ENCODE measurements around the gene FOXJ3. TPM values are rescaled to one million over a fixed set of nuclear protein-coding genes. Genes with fewer than 3 reads are reported as not detected.

FOXJ3 gene
- polyA plus RNA-seq, 1 of the 3 experiments (the other 2 are of a cell fraction): 16.0 TPM

DNA sequence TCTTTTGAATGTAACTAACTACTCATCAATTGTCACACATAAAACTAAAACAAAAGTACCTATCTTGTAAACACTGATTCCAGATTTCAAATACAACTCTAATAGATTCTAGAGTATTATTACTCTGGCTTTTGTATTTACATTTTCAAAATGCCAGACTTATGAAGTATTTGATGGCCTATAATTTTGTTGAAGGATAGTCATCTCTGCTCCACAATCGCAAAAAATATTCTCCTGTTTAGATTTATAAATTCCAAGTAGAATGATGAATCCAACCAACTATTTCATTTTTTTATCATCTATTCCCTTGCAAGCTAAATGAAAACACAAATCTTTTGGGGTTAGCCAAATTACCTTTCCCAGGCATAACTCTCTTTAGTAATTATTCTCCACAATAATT lies 95.5 kb downstream of the FOXJ3 start:
- Histone ChIP-seq H2AFZ (ENCODE audit: low read depth) (no peak overlapping the region), H3K27ac (ENCODE audit: low read depth in 2 of 2, low read length in 1 of 2) (no peak overlapping the region), H3K4me3 (ENCODE audit: low read depth in 2 of 2, low read length in 1 of 2) (no peak overlapping the region), H3K27me3 (ENCODE audit: insufficient read depth) (no peaks in the 10 kb centered on the region), H3K9me3 (peaks cover 4% of the 10 kb centered on the region; the same call in 1 of the 2 replicates), H4K20me1 (ENCODE audit: insufficient read depth) (peaks cover 6% of the 10 kb centered on the region; the same call in 1 of the 2 replicates), H3K36me3 (replicated peaks in 1 of 2; ENCODE audit: control insufficient read depth in 1 of 2, insufficient read depth in 2 of 2, low read length in 1 of 2) (peaks cover 0 to 32% of the 10 kb centered on the region in 2 experiments), H3K9ac (no peak overlapping the region), H3K9me2 (no peaks in the 10 kb centered on the region), H3K4me2 (no peak overlapping the region), H3F3A (replicated peaks; ENCODE audit: insufficient read depth) (no peaks in the 10 kb centered on the region), H3K4me1 (ENCODE audit: control insufficient read depth in 1 of 2, insufficient read depth in 2 of 2, low read depth in 1 of 2, low read length in 1 of 2) (peaks cover 0 to 6% of the 10 kb centered on the region in 2 experiments; a peak in 1 of 4 replicates), H3K79me2 (ENCODE audit: insufficient read depth) (peaks cover 90% of the 10 kb centered on the region)
- no peak for DNase-seq
- WGBS (ENCODE audit: low lambda C conversion rate): 100% methylated on average over 1 of the region's 1 CpG
- POLR2A ChIA-PET: interaction anchor here (0.6 kb wide), 1 partner anchor 723 kb away, joined by 3 read pairs; no protein-coding TSS in a partner anchor
- CTCF ChIA-PET: no interaction called here
- TF ChIP-seq NFIC (IDR thresholded peaks at IDR 0.05; ENCODE audit: borderline replicate concordance) (no peak), NRF1 (IDR thresholded peaks at IDR 0.05; ENCODE audit: low read depth, low read length) (no peak), TCF12 (IDR thresholded peaks at IDR 0.05) (no peak), GABPA (IDR thresholded peaks at IDR 0.05; ENCODE audit: low read depth) (no peak), GATA2 (CRISPR knock-in tag; IDR thresholded peaks at IDR 0.05) (no peak), TEAD4 (IDR thresholded peaks at IDR 0.05; ENCODE audit: borderline replicate concordance, insufficient read depth) (no peak), EZH2phosphoT487 (IDR thresholded peaks at IDR 0.05; ENCODE audit: borderline replicate concordance, low read depth) (no peak), RCOR1 (IDR thresholded peaks at IDR 0.05; ENCODE audit: low read length) (no peak)
- TF ChIP-seq, protein P1, sequence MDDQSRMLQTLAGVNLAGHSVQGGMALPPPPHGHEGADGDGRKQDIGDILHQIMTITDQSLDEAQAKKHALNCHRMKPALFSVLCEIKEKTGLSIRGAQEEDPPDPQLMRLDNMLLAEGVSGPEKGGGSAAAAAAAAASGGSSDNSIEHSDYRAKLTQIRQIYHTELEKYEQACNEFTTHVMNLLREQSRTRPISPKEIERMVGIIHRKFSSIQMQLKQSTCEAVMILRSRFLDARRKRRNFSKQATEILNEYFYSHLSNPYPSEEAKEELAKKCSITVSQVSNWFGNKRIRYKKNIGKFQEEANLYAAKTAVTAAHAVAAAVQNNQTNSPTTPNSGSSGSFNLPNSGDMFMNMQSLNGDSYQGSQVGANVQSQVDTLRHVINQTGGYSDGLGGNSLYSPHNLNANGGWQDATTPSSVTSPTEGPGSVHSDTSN (IDR thresholded peaks at IDR 0.05): no peak
- TF ChIP-seq, protein P2, sequence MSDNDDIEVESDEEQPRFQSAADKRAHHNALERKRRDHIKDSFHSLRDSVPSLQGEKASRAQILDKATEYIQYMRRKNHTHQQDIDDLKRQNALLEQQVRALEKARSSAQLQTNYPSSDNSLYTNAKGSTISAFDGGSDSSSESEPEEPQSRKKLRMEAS (IDR thresholded peaks at IDR 0.05; ENCODE audit: low read depth): no peak
- TF ChIP-seq, protein P3, sequence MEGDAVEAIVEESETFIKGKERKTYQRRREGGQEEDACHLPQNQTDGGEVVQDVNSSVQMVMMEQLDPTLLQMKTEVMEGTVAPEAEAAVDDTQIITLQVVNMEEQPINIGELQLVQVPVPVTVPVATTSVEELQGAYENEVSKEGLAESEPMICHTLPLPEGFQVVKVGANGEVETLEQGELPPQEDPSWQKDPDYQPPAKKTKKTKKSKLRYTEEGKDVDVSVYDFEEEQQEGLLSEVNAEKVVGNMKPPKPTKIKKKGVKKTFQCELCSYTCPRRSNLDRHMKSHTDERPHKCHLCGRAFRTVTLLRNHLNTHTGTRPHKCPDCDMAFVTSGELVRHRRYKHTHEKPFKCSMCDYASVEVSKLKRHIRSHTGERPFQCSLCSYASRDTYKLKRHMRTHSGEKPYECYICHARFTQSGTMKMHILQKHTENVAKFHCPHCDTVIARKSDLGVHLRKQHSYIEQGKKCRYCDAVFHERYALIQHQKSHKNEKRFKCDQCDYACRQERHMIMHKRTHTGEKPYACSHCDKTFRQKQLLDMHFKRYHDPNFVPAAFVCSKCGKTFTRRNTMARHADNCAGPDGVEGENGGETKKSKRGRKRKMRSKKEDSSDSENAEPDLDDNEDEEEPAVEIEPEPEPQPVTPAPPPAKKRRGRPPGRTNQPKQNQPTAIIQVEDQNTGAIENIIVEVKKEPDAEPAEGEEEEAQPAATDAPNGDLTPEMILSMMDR (IDR thresholded peaks at IDR 0.05): no peak

DNA sequence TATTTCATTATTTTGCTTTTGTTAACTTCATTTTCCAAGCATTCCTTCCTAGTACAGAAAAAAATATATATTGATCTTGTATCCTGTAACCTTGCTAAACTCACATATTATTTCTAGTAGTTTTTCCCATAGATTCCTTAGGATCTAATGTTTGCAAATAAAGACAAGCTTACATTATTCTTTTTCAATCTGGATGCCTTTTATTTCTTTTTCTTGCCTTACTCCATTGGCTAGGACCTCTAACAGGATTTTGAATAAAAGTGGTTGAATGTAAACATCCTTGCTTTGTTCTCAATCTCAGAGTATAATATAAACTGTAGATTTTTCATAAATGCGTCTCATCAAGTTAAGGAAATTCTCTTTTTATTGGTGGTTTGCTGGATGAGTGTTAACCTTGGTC lies 96.0 kb downstream of the FOXJ3 start:
- H3K4me2 ChIP-seq: no peak overlapping the region
- H3K4me3 ChIP-seq (ENCODE audit: low read depth in 2 of 2, low read length in 1 of 2): no peak overlapping the region
- DNase-seq: no peak
- H3K27me3 ChIP-seq (ENCODE audit: insufficient read depth): no peaks in the 10 kb centered on the region
- H3K9me3 ChIP-seq: peaks cover 6% of the 10 kb centered on the region; the same call in 1 of the 2 replicates
- WGBS (ENCODE audit: low lambda C conversion rate): 40% methylated on average over 1 of the region's 1 CpG
- H3K9me2 ChIP-seq: no peaks in the 10 kb centered on the region
- H3K4me1 ChIP-seq (ENCODE audit: control insufficient read depth in 1 of 2, insufficient read depth in 2 of 2, low read depth in 1 of 2, low read length in 1 of 2): peaks cover 0 to 6% of the 10 kb centered on the region in 2 experiments; a peak in 1 of 4 replicates
- H3K79me2 ChIP-seq (ENCODE audit: insufficient read depth): peaks cover 85% of the 10 kb centered on the region
- peaks cover 6% of the 10 kb centered on the region; the same call in 1 of the 2 replicates for H4K20me1 ChIP-seq (ENCODE audit: insufficient read depth)
- H2AFZ ChIP-seq (ENCODE audit: low read depth): no peak overlapping the region
- no peak overlapping the region for H3K9ac ChIP-seq
- H3K36me3 ChIP-seq (replicated peaks in 1 of 2; ENCODE audit: control insufficient read depth in 1 of 2, insufficient read depth in 2 of 2, low read length in 1 of 2): peaks cover 0 to 29% of the 10 kb centered on the region in 2 experiments
- POLR2A ChIA-PET: interaction anchor here (0.6 kb wide), 1 partner anchor 723 kb away, joined by 3 read pairs; no protein-coding TSS in a partner anchor
- no peak overlapping the region for H3K27ac ChIP-seq (ENCODE audit: low read depth in 2 of 2, low read length in 1 of 2)
- no peaks in the 10 kb centered on the region for H3F3A ChIP-seq (replicated peaks; ENCODE audit: insufficient read depth)
- CTCF ChIA-PET: no interaction called here
- no peak for TF ChIP-seq FOSL2 (IDR thresholded peaks at IDR 0.05; ENCODE audit: borderline replicate concordance, low read depth)
- TF ChIP-seq, protein P4, sequence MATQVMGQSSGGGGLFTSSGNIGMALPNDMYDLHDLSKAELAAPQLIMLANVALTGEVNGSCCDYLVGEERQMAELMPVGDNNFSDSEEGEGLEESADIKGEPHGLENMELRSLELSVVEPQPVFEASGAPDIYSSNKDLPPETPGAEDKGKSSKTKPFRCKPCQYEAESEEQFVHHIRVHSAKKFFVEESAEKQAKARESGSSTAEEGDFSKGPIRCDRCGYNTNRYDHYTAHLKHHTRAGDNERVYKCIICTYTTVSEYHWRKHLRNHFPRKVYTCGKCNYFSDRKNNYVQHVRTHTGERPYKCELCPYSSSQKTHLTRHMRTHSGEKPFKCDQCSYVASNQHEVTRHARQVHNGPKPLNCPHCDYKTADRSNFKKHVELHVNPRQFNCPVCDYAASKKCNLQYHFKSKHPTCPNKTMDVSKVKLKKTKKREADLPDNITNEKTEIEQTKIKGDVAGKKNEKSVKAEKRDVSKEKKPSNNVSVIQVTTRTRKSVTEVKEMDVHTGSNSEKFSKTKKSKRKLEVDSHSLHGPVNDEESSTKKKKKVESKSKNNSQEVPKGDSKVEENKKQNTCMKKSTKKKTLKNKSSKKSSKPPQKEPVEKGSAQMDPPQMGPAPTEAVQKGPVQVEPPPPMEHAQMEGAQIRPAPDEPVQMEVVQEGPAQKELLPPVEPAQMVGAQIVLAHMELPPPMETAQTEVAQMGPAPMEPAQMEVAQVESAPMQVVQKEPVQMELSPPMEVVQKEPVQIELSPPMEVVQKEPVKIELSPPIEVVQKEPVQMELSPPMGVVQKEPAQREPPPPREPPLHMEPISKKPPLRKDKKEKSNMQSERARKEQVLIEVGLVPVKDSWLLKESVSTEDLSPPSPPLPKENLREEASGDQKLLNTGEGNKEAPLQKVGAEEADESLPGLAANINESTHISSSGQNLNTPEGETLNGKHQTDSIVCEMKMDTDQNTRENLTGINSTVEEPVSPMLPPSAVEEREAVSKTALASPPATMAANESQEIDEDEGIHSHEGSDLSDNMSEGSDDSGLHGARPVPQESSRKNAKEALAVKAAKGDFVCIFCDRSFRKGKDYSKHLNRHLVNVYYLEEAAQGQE (IDR thresholded peaks at IDR 0.05; ENCODE audit: low read depth, low read length): no peak
- TF ChIP-seq TEAD4 (IDR thresholded peaks at IDR 0.05; ENCODE audit: borderline replicate concordance, insufficient read depth): no peak
- TF ChIP-seq, protein P5, sequence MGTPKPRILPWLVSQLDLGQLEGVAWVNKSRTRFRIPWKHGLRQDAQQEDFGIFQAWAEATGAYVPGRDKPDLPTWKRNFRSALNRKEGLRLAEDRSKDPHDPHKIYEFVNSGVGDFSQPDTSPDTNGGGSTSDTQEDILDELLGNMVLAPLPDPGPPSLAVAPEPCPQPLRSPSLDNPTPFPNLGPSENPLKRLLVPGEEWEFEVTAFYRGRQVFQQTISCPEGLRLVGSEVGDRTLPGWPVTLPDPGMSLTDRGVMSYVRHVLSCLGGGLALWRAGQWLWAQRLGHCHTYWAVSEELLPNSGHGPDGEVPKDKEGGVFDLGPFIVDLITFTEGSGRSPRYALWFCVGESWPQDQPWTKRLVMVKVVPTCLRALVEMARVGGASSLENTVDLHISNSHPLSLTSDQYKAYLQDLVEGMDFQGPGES (IDR thresholded peaks at IDR 0.05; ENCODE audit: low read depth, low read length): no peak
- TF ChIP-seq FOXM1 (IDR thresholded peaks at IDR 0.05; ENCODE audit: low read depth): no peak
- TF ChIP-seq, protein P3 (IDR thresholded peaks at IDR 0.05): no peak
- no peak for TF ChIP-seq YY1 (IDR thresholded peaks at IDR 0.05; ENCODE audit: low read depth)
- no peak for TF ChIP-seq JUND (IDR thresholded peaks at IDR 0.05)
- no peak for TF ChIP-seq TCF12 (IDR thresholded peaks at IDR 0.05)
- no peak for TF ChIP-seq GABPA (IDR thresholded peaks at IDR 0.05; ENCODE audit: low read depth)
- no peak for TF ChIP-seq ELF1 (IDR thresholded peaks at IDR 0.05)
